ENCODE measurements around the gene ZNF648. TPM values are rescaled to one million over a fixed set of nuclear protein-coding genes. Genes with fewer than 3 reads are reported as not detected.

Gene ZNF648
- not detected in 2 replicates for total RNA-seq

GRCh38 chr1:182061594-182061993, at the start of gene ZNF648:
Gene ZNF648 (minus strand): TSS chr1:182061712. CDS start chr1:182058010, 3,702 bp downstream.

